ENCODE data around the gene NEXN. TPM values are rescaled to one million over a fixed set of nuclear protein-coding genes. Genes with fewer than 3 reads are reported as not detected.

The NEXN gene
- total and polyA plus RNA-seq, 2 of the 8 experiments (the other 6 are each of a cell fraction or from before 2014, with no cell fraction given), result 0.20 to 2.9 TPM

- H3K4me1 ChIP-seq (replicated peaks in 1 of 4; ENCODE audit: control insufficient read depth in 3 of 4, insufficient read depth in 4 of 4, low read length in 3 of 4), result no peaks in the 10 kb centered on the region
- no peak overlapping the region for H3K18ac ChIP-seq (ENCODE audit: extremely low read depth, low read length)
- FAIRE-seq (no peak), DNase-seq (ENCODE audit: low read depth in 1 of 2, low spot score in 2 of 2) (no peak)
- no peak overlapping the region for H4K8ac ChIP-seq (ENCODE audit: extremely low read depth, insufficient read depth, low read length)
- no peaks in the 10 kb centered on the region for H4K20me1 ChIP-seq (replicated peaks in 1 of 2; ENCODE audit: control insufficient read depth in 1 of 2, insufficient read depth in 2 of 2, low read length in 2 of 2)
- no peak overlapping the region for H3K9ac ChIP-seq (replicated peaks in 1 of 4; ENCODE audit: extremely low read depth in 1 of 4, low read depth in 3 of 4, low read length in 3 of 4)
- H3K4me3 ChIP-seq (ENCODE audit: extremely low read depth in 1 of 4, insufficient read depth in 2 of 4, low read depth in 3 of 4, low read length in 4 of 4), result no peak overlapping the region
- ChIA-PET POLR2A (ENCODE audit: partially characterized antibody) (interaction anchor here (0.9 to 2.0 kb wide), 4 partner anchors 12 to 40 kb away, joined by 3 to 5 read pairs (median 4); partner anchors contain the start of gene FUBP1), CTCF (ENCODE audit: partially characterized antibody) (no interaction called here)
- H3K27ac ChIP-seq (ENCODE audit: low read depth, low read length), result no peak overlapping the region
- no peaks in the 10 kb centered on the region for H3K9me3 ChIP-seq (ENCODE audit: insufficient read depth in 2 of 2, low read depth in 1 of 2, low read length in 1 of 2)
- no peak overlapping the region for H2BK15ac ChIP-seq (ENCODE audit: low read length)
- H2BK20ac ChIP-seq (ENCODE audit: low read length), result no peak overlapping the region
- no peak overlapping the region for H3K14ac ChIP-seq (ENCODE audit: insufficient read length)
- no peak overlapping the region for H3K4me2 ChIP-seq (ENCODE audit: insufficient read depth in 1 of 2, low read depth in 2 of 2, low read length in 2 of 2)
- no peak overlapping the region for H4K5ac ChIP-seq (ENCODE audit: insufficient read length, low read depth, low read length)
- H4K91ac ChIP-seq (replicated peaks; ENCODE audit: insufficient read length, low read length), result no peak overlapping the region
- no peak overlapping the region for H2BK12ac ChIP-seq (ENCODE audit: low read depth, low read length)
- H3K79me2 ChIP-seq (ENCODE audit: control insufficient read depth in 1 of 2, insufficient read depth in 2 of 2, low read length in 2 of 2), result no peaks in the 10 kb centered on the region
- no peak overlapping the region for H2AK5ac ChIP-seq (ENCODE audit: low read depth, low read length)
- TF ChIP-seq RBBP5 (IDR thresholded peaks at IDR 0.05; ENCODE audit: borderline replicate concordance, low read depth, low read length) (no peak), FOSL1 (IDR thresholded peaks at IDR 0.05; ENCODE audit: insufficient read depth, low read depth, low read length) (no peak), CEBPB (IDR thresholded peaks at IDR 0.05; ENCODE audit: low read depth, low read length) (no peak), JUN (IDR thresholded peaks at IDR 0.05; ENCODE audit: low read depth, low read length) (no peak), EP300 (IDR thresholded peaks at IDR 0.05; ENCODE audit: borderline replicate concordance in 1 of 2, low read depth in 2 of 2, low read length in 2 of 2) (no peak), E2F6 (IDR thresholded peaks at IDR 0.05) (no peak)
- H2BK120ac ChIP-seq (replicated peaks; ENCODE audit: low read depth, low read length), result no peak overlapping the region
- H2AFZ ChIP-seq (ENCODE audit: low read length), result no peak overlapping the region
- H2BK5ac ChIP-seq (ENCODE audit: low read depth, low read length), result no peak overlapping the region
- no peak overlapping the region for H3K4ac ChIP-seq (replicated peaks; ENCODE audit: insufficient read length, low read depth, low read length)
- no peak overlapping the region for H3K23ac ChIP-seq (ENCODE audit: insufficient read length)
- H3K56ac ChIP-seq (replicated peaks; ENCODE audit: insufficient read length, low read depth, low read length), result no peak overlapping the region
- no peaks in the 10 kb centered on the region for H3K79me1 ChIP-seq (ENCODE audit: low read depth, low read length)
- H3K36me3 ChIP-seq (ENCODE audit: control insufficient read depth in 2 of 4, insufficient read depth in 4 of 4, low read length in 3 of 4), result peaks cover 0 to 20% (median 0%) of the 10 kb centered on the region in 4 experiments; a peak in 3 of 8 replicates
- H3K27me3 ChIP-seq (replicated peaks in 1 of 4; ENCODE audit: control insufficient read depth in 3 of 4, extremely low read depth in 1 of 4, insufficient read depth in 3 of 4, low read length in 3 of 4), result no peaks in the 10 kb centered on the region
- H3K23me2 ChIP-seq (ENCODE audit: low read depth, low read length), result no peaks in the 10 kb centered on the region; the same call in 1 of the 2 replicates
These were observed 50.2 kb downstream of the NEXN start for GRCh38 chr1:77938651-77939050.
